GM21723 (cell line): ENCODE results near the gene DDX4.
"Not testable (repeated sequence)": the region's sequence is repeated elsewhere in the genome, so short reads cannot be mapped to it uniquely, and the experiment has no call there.

Experiments
- ATAC-seq: cut with Tn5 transposase; IDR thresholded peaks from one replicate; pipeline ENCODE4 v1.9.1; 2021; ENCODE audit warnings: mild to moderate bottlenecking, moderate library complexity; ENCODE audit not compliant: unreplicated experiment

Gene DDX4

DNA sequence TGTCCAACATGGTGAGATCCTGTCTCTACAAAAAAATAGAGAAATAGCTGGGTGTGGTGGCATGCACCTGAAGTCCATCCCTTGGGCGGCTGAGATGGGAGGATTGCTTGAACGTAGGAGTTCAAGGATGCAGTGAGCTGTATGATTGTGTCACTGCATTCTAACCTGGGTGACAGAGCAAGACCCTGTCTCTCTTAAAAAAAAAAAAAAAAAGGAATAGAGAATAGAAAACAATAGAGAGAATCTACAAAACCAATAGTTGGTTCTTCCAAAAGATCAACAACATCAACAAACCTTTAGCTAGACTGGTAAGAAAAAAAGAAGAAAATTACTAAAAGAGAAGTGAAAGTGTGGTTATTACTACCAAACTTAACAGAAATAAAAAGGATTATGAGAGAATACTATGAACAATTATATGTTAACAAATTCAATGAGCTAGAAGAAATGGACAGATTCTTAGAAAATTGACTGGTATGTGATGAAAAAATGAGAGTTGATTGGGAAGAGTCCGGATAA, 17.6 kb upstream of the DDX4 start:
- ATAC-seq = no peak

DNA sequence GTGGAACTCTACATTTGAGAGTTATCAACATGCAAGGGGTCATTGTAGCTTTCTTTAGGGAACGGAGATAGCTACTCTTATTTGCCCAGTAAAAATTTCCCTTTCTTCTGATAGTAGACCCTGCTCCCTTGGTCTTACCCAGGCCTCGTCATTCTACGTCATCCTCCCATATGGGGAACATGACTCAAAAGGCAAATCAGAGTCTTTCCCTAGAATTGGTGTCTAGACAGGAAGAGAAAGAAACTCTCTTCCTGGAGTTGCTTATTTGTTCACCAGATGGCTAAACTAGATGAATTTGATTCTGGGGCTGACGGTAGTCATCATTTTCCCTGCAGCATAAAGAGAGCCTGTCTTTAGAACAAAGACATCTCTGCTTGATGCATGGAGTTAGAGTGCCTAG, 13.6 kb upstream of the DDX4 start:
- no peak for ATAC-seq

DNA sequence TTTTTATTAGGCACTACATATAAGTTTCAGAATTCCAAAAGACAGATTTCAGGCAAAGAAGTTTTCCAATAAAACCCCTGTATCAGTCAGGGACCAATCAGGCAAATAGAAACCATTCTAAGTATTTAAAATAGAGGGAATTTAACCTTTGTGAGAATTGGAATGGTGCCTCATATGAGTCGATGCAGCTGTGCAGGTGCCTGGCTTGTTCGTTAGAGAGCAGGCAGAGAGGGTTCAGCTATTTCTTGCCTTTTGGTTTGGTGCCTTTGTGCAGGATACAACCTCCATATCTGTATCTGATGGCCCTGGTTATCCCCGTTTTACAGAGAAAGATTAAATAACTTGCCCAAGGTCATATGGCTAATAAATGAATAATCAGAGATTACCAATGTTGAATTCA, 6.0 kb upstream of the DDX4 start:
- ATAC-seq = no peak

DNA sequence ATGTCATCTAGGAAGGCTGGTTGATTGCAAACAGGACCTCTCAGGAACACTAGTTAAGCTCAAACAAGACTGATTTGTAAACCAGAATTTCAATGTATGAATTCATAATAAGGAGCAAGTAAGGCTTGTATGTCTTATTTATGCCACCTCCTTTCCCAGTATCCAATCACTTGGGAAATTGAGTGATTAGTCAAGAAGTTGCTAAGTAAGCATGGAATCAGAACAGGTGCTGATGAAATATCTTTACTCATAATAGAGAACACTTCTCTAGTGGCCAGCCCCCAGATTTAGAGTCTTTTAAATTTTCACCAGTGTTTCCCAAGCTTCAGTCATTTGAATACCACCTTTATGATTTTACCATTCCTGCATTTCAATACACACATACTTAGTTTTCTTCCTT, 5.3 kb upstream of the DDX4 start:
- no peak for ATAC-seq

DNA sequence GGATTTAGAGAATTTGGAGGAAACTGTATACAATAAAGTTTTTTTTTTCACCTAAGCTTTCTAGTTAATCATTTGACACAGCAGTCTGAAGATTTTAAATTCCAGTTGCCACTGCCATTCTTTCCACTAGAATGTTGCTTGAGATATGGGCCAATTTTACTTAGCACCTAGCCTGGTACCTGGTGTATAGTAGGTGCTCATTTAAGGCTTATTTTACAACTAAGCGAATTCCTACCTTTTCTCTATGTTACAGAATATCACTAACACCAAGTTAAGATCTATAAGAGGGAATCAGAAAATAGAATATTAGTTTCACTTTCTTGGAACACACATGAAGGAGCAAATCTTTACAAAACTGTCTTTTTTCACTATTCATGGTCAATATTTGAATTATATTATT, 3.2 kb upstream of the DDX4 start:
- ATAC-seq = no peak

DNA sequence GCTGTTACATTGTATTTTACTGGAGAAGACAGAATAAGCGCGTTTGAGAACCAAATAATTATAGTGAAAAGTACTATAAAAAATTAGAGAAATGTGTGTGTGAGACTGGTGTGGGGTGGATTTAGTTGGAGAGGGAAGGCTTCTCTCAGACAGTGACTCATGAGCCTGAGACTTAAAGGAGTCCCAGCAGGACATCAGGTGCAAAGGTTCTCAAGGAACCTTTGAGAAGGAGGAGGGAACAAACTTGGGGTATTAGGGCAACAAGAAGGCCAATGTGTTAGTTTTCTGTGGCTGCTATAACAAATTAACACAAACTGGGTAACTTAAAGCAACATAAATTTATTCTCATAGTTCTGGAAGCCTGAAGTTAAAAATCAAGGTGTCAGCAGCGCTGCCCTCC, 4.9 kb downstream of the DDX4 start:
- no peak for ATAC-seq

DNA sequence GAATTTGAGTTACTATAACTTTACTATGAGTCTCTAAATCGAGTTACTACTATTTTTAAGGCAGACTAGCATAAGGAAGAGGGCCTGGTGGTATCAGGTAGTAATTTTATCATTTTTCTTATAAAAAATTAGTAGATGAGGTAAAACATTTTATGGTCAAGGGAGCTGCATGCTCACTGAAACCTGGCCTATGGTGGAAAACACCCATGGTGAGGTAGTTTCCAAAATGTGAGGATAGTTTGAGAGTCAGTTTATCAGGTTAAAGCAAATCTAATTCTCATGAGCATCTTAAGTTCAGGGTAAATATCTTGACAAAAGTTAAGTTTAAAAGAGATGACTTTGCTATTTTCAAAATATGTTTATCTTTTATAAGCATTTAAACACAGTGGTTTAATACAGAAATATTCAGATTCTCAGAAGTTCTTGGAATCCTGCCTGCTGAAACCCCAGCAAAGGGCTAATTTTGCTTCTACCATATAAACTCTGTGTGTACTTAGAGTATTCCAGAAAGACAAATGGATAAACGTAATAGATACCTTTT, 10.0 kb downstream of the DDX4 start:
- no peak for ATAC-seq

DNA sequence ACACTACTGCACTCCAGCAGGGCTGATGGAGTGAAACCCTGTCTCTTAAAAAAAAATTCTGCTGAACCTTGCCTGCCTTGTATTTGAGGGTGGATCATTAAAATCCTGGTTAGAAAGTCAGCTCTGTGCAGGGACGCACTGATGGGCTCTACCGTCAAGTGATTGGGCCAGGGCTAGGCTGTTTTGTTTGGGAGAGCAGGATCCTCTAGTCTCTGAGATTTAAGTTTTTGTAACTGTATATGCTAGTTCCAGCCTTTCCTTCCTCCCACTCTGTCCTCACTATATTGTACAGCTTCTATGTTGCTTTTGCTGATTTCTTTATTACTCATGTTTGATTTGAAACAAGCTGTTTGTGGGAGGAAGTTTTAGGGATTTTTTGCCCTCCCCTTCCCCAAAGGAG, 11.5 kb downstream of the DDX4 start:
- no peak for ATAC-seq

DNA sequence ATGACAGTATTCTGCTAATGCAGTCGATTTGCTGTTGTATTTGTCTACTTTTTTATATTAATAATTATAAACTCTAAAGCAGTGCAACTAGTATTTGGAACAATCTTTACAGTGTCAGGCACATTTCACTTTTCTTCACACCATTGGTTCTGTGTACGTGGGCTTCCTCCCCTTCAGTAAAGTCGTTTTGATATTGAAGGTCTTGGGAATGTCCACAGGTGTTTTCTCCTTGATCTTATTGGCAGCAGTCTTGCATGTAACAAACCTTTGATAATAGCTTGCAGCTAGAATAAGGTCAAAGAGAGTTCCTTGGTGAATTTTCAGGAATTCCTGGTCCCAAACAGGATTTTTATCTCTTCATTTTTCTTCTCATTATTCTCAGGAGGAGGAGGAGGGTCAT, 12.2 kb downstream of the DDX4 start:
- ATAC-seq = no peak

DNA sequence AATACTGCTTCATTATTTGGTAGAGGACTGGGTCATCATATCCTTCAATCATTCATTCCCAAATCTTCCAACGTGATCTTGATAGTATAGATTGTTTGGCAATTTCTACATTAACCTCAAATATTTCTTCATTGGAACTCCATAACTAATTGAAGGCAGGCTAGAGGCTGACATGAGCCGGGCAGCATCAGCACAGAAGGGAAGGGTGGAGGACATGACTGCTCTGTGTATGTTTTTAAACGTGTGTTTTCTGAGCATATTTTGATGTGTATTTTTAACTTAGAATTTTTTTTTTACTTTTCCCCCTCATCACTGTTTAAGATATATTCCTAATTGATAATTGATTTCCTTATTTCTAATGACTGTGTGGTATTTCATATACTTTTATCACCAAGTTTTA, 12.6 kb downstream of the DDX4 start:
- ATAC-seq = no peak

DNA sequence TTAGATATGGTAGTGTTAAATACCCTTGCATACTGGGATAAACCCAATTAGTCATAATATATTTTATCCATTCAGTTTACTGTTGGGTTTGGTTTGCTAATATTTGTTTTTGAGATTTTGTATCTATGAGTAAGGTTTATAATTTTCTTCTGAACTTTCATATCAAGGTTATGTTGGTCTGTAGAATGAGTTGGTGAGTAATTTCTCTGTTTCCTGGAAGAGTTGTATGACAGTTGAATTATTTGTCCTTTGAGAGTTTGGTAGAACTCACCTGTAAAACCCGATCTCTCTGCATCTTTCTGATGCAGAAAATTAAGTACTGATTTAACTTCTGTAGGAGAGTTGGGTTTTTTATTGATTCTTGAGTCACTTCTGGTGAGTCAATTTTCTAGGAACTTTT, 20.4 kb downstream of the DDX4 start:
- ATAC-seq = no peak

DNA sequence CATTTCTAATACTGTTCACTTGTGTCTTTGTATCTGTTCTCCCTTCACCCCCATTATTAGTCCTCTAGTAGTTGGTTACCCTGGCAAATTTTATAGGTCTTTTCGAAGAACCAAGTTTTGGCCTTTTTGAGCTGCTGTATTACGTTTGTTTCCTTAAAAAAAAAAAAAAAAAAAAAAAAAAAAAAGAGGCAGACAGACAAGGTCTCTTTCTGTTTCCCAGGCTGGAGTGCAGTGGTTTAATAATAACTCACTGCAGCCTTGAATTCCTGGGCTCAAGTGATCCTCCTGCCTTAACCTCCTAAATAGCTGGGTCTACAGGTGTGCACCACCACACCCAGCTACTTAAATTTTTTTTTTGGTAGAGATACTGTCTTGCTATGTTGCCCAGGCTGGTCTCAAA, 20.9 kb downstream of the DDX4 start:
- ATAC-seq = no peak

DNA sequence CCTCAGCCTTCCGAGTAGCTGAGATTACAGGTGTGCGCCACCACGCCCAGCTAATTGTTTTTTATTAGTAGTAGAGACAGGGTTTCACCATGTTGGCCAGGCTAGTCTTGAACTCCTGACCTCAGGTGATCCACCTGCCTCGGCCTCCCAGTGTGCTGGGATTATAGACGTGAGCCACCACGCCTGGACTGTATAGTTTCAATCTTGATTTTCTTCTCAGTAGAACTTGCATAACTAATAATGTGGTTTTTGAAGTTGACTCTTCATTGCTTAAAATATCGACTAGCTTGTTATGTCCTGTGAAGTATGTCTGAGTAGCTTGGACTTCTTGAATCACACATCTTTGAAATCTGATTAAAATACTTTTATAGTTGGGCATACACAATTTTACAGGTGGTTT, 23.9 kb downstream of the DDX4 start:
- not testable (repeated sequence) for ATAC-seq

DNA sequence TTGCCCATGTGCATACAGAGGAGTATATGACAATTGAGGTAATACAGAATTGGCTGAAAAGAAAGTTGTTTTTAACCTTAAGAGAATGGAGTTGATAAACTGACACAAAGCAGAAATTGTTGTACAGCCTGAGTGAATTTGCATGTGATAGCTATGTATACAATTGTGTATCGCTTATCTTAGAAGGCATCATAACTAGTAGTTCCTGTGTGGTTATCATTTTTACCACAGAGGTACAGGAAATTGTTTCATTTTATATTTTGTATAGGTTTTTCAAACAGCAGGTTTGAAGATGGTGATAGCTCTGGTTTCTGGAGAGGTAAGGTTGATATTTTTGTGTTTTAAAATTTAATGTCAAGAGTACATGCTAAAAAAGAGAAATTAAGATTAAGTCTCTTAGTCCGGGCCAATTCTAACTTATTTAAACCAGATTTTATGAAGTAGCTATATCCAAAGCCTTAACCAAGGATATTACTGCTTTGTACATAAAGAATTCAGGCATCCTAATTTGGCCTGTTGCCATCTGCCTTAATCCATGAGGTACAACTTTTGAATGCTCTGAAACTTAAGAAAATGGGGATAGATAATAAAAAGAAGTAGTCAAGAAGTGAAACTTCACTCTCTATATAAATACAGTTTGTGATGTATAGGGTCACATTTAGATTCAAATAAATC, 26.0 kb downstream of the DDX4 start:
- no peak for ATAC-seq

DNA sequence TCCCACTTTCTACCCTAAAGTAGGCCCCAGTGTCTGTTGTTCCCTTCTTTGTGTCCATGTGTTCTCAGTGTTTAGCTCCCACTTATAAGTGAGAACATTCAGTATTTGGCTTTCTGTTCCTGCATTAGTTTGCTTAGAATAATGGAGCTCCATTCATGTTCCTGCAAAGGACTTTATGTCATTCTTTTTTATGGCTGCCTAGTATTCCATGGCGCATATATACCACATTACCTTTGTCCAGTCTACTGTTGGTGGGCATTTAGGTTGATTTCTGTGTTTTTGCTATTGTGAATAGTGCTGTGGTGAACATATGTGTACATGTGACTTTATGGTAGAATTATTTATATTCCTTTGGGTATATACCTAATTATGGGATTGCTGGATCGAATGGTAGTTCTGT, 30.4 kb downstream of the DDX4 start:
- no peak for ATAC-seq

DNA sequence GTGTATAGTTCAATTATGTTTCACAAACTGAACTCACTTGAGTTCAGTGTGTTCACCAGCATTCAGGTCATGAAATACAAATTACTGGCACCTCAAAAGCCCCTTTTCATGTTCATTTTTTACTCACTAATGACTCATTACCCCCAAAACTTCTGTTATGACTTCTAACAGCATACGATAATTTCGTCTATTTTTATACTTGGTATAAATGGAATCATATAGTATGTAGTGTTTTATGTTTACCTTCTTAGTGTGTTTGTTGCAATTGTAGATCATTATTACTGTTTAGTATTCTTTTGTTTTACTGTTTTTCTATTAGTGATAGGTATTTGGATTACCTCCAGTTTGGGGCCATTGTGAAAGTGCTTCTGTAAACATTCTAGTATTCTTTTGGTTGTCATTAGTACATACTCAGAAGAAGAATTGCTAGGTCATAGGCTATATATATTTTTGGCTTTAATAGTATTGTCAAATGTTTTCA, 33.4 kb downstream of the DDX4 start:
- peak; percentile 70 for ATAC-seq

DNA sequence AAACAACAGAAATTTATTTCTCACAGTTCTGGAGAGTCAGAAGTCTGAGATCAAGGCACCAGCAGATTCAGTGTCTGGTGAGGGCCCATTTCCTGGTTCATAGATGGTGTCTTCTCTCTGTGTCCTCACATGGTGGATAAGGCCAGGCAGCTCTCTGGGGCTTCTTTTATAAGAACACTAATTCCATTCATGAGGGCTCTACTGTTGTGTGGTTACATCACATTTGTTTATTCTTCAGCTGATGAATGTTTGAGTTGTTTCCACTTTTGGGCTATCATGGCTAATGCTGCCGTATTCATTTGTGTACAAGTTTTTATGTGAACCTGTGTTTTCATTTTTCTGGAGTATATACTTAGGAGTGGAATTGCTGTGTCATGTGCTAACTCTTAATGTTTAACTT, 35.2 kb downstream of the DDX4 start:
- ATAC-seq = no peak

DNA sequence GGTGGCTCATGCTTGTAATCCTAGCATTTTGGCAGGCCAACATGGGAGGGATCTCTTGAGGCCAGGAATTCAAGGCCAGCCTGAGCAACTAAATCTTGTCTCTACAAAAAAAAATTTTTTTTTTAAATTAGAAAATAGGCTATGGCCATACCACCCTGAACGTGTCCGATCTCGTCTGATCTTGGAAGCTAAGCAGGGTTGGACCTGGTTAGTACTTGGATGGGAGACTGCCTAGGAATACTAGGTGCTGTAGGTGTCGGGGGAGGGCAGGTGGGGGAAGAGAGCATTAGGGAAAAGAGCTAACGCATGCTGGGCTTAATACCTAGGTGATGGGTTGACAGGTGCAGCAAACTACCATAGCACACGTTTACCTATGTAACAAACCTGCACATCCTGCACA, 39.5 kb downstream of the DDX4 start:
- no peak for ATAC-seq

DNA sequence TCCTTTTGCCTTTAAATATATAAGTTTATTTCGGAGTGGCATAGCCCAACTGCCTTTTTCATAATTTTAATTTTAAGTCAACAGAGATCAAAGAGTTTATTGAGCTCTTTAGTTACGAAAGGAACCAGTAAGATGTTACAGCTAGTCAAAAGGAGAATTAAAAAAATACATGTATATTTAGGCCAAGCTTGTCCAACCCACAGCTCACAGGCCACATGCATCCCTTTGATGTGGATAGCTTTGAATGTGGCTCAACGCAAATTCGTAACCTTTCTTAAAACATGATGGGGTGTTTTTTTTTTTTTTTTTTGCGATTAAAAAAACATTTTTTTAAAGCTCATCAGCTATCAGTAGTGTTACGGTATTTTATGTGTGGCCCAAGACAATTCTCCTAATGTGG, 63.1 kb downstream of the DDX4 start:
- no peak for ATAC-seq

DNA sequence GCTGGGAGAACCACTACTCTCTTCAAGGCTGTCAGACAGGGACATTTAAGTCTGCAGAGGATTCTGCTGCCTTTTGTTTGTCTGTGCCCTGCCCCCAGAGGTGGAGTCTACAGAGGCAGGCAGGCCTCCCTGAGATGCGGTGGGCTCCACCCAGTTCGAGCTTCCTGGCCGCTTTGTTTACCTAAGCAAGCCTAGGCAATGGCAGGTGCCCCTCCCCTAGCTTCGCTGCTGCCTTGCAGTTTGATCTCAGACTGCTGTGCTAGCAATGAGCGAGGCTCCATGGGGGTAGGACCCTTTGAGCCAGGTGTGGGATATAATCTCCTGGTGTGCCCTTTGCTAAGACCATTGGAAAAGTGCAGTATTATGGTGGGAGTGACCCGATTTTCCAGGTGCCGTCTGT, 71.0 kb downstream of the DDX4 start:
- not testable (repeated sequence) for ATAC-seq

DNA sequence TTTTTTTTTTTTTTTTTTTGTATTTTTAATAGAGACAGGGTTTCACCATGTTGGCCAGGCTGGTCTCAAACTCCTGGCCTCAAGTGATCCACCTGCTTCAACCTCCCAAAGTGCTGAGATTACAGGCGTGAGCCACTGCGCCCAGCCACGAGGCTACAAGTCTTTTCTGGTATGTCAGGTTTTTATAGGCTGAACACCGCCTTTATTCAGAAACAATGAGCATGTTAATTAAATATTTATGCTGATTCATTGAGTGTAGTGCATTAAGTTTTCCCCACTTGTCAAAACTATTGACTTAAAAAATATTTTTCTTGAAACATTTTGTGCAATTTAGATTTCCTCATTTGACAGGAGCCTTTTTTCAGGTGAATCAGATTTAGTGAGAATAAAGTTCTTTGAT, 78.1 kb downstream of the DDX4 start:
- not testable (repeated sequence) for ATAC-seq

DNA sequence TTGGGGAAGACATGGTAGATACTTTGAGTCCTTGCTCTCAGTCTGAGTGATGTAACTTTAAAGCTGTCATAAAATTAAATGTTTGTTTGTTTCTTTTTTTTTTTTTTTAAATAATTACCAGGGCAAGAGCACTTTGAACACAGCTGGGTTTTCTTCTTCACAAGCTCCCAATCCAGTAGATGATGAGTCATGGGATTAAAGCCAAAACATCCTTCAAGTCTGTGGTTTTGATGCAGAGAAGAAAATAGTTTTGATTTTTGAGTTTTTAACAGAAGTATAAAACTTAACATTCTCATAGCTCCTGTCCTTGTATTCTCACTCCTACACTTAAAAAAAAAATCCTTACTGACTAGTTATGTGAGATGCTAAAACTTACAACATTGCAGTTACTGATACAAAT, 78.5 kb downstream of the DDX4 start:
- ATAC-seq = no peak

DNA sequence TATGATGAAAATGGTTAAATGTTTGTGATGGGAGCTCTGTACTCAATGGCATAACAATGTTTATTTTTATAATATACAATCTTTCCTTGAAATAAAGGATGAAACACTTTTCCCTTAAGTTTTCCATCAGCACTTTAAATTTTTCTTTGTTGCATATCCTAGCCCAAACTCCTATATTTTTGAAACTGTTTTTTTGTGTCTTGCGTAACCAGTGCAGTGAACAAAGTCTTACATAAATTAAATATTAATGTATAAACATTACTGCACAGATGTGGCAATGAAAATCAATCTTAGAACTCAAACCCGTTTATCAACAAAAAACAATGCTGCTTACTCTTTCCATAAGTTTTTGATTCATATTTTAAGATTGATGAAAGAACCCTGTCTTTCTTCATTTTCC, 79.2 kb downstream of the DDX4 start:
- no peak for ATAC-seq
